Ascending aorta (tissue), 2 donors: Measurements from ENCODE around the gene MITF. TPM values are rescaled to one million over a fixed set of nuclear protein-coding genes. Genes with fewer than 3 reads are reported as not detected.

Experiments
- DNase-seq, 2 donors: peaks; one replicate each; pipeline ENCODE4 v3.0.0-alpha.2; 2019; ENCODE audit warnings: low spot score in 2 of 2
- H3K27ac ChIP-seq, 2 donors: fragments of 200-600 bp; sonication (generic); one replicate each; pipeline ENCODE4 v1.5.1; 2016 to 2017; ENCODE audit warnings: mild to moderate bottlenecking in 1 of 2
- H3K27me3 ChIP-seq: fragments of 200-600 bp; sonication (generic); one replicate; pipeline ENCODE4 v1.5.1; 2017
- H3K36me3 ChIP-seq, 2 donors: fragments of 200-600 bp; sonication (generic); one replicate each; pipeline ENCODE4 v1.5.1; 2016
- H3K4me1 ChIP-seq, 2 donors: fragments of 200-600 bp; sonication (generic); one replicate each; pipeline ENCODE4 v1.5.1; 2016 to 2017; ENCODE audit warnings: mild to moderate bottlenecking in 1 of 2
- H3K4me3 ChIP-seq, 2 donors: fragments of 200-600 bp; sonication (generic); one replicate each; pipeline ENCODE4 v1.5.1; 2016 to 2017; ENCODE audit warnings: mild to moderate bottlenecking in 1 of 2
- H3K9me3 ChIP-seq, 2 donors: fragments of 200-600 bp; sonication (generic); one replicate each; pipeline ENCODE4 v1.5.1; 2016
- CTCF ChIP-seq, 3 experiments: fragments of 200-600 bp in 2 of 3; fragments of 450-650 bp in 1 of 3; sonication (generic) in 2 of 3; IDR thresholded peaks; one replicate each; pipeline ENCODE4 v1.5.1; 2016 to 2019; ENCODE audit warnings: antibody characterized with exemption in 3 of 3, mild to moderate bottlenecking in 1 of 3, moderate library complexity in 1 of 3
- intact Hi-C: fragments of 100-400 bp; cut with DNase I; formaldehyde crosslinking; loops from one replicate; pipeline ENCODE4 v1.15.1; 2023
- total RNA-seq: library from RNA; depleted of rRNA; stranded (reverse); fragments of >200 nt; gene quantifications from one replicate; pipeline ENCODE4 v1.1.0, GENCODE V29; 2016

Gene MITF
- total RNA-seq: 27.4 TPM

- intact Hi-C loops: loop anchor here (2.0 to 5.0 kb wide), 2 partner anchors 47 kb away; no protein-coding TSS in a partner anchor
- Histone ChIP-seq H3K27ac (peak within 1 kb of the TSS; percentile 78 to 83), H3K4me3 (peak within 1 kb of the TSS; percentile 92 to 100), H3K9me3 (no peaks in the 10 kb centered on the region), H3K36me3 (no peaks in the 10 kb centered on the region), H3K4me1 (peaks cover 2 to 11% of the 10 kb centered on the region in 2 donors), H3K27me3 (no peaks in the 10 kb centered on the region)
- TF ChIP-seq CTCF (IDR thresholded peaks at IDR 0.05): no peak
- DNase-seq: peak; percentile 76 to 96
These were observed at the start of gene MITF for GRCh38 chr3:69739204-69740102. MITF (plus strand) TSS chr3:69739464; CDS start chr3:69739598, 134 bp downstream.

- intact Hi-C loops: loop anchor here (1.0 to 5.0 kb wide), 4 partner anchors 45 to 256 kb away; partner anchors contain the start of gene MITF
- H3K4me1 ChIP-seq: no peaks in the 10 kb centered on the region
- H3K4me3 ChIP-seq: no peak overlapping the region
- H3K9me3 ChIP-seq: no peaks in the 10 kb centered on the region
- no peaks in the 10 kb centered on the region for H3K27me3 ChIP-seq
- no peak overlapping the region for H3K27ac ChIP-seq
- TF ChIP-seq CTCF (IDR thresholded peaks at IDR 0.05): no peak
- DNase-seq: no peak
- no peaks in the 10 kb centered on the region for H3K36me3 ChIP-seq
These were observed 47.4 kb upstream of the MITF start for GRCh38 chr3:69691860-69692259.

GRCh38 chr3:69692761-69693160, 46.5 kb upstream of the MITF start:
- TF ChIP-seq CTCF (IDR thresholded peaks at IDR 0.05): no peak
- DNase-seq: no peak
- Histone ChIP-seq H3K27ac (no peak overlapping the region), H3K27me3 (no peaks in the 10 kb centered on the region), H3K9me3 (no peaks in the 10 kb centered on the region), H3K36me3 (no peaks in the 10 kb centered on the region), H3K4me1 (no peaks in the 10 kb centered on the region), H3K4me3 (no peak overlapping the region)
- intact Hi-C loops: loop anchor here (5.0 kb wide), 1 partner anchor 45 kb away; the partner anchor contains the start of gene MITF

GRCh38 chr3:69695443-69695842, 43.8 kb upstream of the MITF start:
- intact Hi-C loops: no loop called here
- no peak for DNase-seq
- no peak overlapping the region for H3K4me3 ChIP-seq
- no peaks in the 10 kb centered on the region for H3K36me3 ChIP-seq
- no peaks in the 10 kb centered on the region for H3K4me1 ChIP-seq
- H3K27ac ChIP-seq: no peak overlapping the region
- no peaks in the 10 kb centered on the region for H3K27me3 ChIP-seq
- H3K9me3 ChIP-seq: no peaks in the 10 kb centered on the region
- TF ChIP-seq CTCF (IDR thresholded peaks at IDR 0.05): no peak

GRCh38 chr3:69695933-69696332, 43.3 kb upstream of the MITF start:
- intact Hi-C loops: no loop called here
- no peak overlapping the region for H3K27ac ChIP-seq
- no peak overlapping the region for H3K4me3 ChIP-seq
- TF ChIP-seq CTCF (IDR thresholded peaks at IDR 0.05): no peak
- no peaks in the 10 kb centered on the region for H3K9me3 ChIP-seq
- no peaks in the 10 kb centered on the region for H3K36me3 ChIP-seq
- no peaks in the 10 kb centered on the region for H3K4me1 ChIP-seq
- H3K27me3 ChIP-seq: no peaks in the 10 kb centered on the region
- DNase-seq: no peak
